GM19351 (cell line): ENCODE results near the gene ARF6.
"Not testable (repeated sequence)": the region's sequence is repeated elsewhere in the genome, so short reads cannot be mapped to it uniquely, and the experiment has no call there.

Experiments used
- ATAC-seq: cut with Tn5 transposase; IDR thresholded peaks from one replicate; pipeline ENCODE4 v1.9.1; 2021; ENCODE audit warnings: mild to moderate bottlenecking, moderate library complexity; ENCODE audit not compliant: unreplicated experiment

The ARF6 gene

DNA sequence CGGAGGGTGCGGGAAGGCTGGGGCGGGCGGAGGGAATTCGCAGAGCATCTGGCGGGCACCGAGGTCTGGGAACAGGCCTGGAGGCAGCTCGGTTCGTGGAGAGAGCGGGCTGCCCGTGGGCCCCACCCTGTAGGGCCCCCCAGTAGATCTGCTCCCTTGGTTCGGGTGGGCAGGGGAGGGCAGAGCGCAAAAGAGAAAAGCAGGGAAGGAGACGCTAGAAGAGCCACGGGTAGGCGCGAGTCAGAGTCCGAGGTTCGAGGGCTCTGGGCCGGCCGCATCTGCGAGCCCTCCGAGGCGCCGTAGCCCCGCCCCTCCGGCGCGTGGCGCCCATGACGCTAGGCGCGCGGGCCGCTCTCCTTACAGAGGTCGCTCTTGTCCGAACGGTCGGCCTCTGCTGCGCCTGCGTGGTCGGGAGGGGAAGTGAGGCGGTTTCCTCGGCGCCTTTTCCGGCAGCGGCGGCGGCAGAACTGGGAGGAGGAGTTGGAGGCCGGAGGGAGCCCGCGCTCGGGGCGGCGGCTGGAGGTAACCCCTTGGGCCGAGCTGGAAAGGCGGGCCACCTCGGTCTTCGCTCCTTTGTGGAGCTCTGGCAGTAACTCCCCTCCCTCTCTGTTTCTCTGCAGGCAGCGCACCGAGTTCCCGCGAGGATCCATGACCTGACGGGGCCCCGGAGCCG, at the start of gene ARF6:
TSS of gene ARF6 (plus strand) at position 447 of the 673 bp plus-strand sequence. CDS start 655 bp downstream, outside the sequence.
- ATAC-seq, result peak; percentile 77

DNA sequence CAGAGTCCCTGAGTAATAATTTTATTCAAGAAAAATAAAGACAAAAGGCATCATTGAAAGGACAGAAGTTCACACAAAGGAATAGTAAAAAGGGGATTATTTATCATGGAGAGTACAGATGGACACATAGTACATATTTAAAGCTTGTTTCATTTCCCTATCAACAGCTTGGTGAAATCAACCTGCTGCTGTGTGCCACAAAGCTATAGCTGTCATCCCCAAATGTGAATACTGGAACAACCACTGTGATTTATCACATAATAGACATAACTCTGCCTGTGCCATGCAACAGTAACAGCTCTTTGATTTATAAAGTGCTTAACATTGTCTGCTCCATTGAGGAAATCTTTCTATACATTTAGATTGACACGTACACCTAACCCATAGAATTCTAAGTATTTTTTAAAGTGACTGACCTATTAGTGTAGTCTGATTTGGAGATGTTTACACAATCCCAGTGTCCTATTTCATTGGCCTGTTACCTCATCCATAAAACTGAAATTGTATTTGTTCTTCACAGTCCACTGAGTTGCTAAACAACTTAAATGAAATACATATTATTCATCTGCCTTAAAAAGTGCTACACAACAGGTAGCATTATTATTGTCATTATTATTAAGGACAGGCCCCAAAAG, 43.6 kb upstream of the ARF6 start:
- no peak for ATAC-seq

DNA sequence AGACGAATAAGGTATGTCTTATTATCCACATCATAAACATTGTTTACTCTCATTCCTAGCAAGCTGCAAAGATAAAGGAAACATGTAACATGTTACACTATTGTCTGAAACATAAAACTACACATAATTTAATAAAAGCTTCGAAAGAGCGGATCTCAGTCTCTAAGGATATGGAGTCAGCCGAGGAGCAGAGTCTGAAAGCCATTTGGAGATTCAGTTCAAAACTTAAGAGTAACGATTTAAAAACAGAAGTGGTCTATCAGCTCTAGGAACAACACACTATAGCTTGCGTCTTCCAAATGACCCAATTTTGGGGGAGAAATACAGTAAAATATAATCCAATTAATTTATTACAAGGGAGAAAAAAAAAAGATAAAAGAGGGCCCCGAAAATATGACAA, 41.1 kb upstream of the ARF6 start:
- no peak for ATAC-seq

DNA sequence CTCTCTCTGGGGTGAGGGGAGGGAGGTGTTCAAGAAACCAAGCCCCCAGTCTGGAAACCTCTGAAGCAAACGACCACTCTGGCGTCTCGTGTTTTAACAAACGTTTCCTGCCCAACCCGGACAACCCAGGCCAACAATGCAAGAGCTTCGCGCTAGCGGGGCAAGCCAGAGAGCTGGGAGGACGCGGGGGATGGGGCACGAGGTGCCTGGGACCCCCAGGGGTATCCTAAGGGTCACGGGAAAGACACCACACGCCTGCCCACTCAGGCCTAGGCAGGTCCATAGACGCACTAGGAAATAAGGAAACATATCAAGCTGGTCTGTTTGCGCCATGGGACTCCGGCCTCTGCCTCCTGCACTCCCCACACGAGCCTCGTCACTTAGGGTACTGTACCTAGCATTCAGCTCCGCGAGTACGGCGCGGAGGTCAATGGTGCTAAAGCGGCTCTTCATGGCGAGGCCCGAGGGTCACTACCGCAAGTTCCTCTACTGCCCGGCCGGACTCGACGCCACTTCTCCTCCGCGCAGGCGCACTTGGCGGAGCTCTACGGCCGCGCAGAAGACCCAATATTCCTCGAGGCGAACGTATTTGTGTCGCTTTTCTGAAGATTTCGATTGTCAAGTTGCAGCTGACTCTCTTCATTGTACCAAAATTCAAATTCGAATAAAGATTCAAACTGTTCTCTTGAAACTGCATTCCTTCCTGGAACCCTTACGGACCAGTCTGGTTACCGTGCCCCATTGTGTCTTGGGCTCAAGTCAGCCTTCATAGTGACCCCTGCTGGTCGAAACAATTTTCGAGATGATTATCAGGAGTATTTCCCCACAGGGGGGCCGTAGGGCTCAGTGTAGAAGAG, 40.4 kb upstream of the ARF6 start, which contains the start of gene NEMF:
TSS of gene NEMF (minus strand) at position 488 of the 857 bp plus-strand sequence. CDS start at position 453, 35 bp downstream.
- peak; percentile 86 for ATAC-seq

- ATAC-seq, result peak; percentile 18
Measured at GRCh38 chr14:49853158-49853477, 39.8 kb upstream of the ARF6 start.

- ATAC-seq, result no peak
Measured at GRCh38 chr14:49853572-49854375, 39.1 kb upstream of the ARF6 start.

DNA sequence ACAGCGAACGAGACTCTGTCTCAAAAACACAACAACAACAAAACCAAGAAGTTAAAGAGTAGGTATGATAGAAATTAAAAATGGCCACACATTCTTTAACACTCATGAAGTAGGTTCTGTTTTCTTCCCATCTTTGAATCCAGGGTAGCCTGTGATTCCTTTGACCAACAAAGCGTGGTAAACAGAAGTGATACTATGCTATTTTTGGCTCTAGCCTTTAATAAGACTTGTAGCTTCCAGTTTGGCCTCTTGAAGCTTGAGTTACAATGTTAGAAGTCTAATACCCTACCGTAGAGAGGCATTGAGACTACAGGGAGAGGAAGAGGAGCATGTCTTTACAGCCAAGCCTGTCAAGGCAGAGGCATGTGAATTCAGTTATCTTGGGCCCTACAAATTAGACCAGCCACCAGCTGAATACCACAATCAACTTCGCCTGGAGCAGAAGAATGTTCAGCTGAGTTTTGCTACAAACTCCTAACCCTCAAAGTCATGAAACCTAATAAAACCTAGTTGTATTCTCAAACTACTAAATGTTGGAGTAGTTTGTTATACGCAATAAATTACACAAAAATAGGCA, 35.4 kb upstream of the ARF6 start:
- no peak for ATAC-seq

GRCh38 chr14:49858383-49858782, 34.5 kb upstream of the ARF6 start:
- ATAC-seq, result no peak

DNA sequence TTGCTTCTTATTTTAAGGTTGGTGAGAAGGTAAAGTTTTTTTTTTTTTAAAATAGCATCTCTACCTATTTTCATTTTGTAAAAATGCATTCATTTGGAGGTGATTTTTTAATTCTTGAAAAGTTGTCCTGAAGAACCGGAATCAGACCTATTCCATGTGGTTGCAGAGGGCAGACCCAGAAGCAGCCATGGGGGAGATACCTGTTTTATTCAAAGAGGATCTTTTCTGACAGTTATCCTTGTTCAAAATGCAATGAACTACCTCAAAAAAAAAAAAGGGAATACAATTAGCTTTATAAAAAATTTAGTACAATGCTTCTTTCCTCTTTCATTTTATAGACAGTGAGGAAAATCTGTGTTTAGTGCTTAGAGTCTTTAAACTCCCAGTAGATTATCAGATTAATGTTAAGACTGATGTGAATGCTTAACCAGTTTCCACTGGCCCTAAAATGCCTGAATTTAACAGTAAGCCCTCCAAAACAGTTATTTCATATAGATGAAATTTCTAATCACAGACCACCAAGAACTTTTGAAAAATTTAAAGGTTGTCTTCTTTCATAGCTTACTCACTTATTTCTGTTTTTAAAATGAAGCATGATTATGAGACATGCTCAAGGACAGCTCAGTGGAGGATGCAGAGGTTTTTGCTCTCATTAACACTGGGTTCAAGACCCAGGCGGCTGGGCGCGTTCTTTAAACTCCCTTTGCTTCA, 31.7 kb upstream of the ARF6 start:
- ATAC-seq, result no peak

GRCh38 chr14:49861699-49862088, 31.2 kb upstream of the ARF6 start:
- no peak for ATAC-seq

GRCh38 chr14:49862089-49862673, 30.7 kb upstream of the ARF6 start:
- ATAC-seq, result peak; percentile 14

DNA sequence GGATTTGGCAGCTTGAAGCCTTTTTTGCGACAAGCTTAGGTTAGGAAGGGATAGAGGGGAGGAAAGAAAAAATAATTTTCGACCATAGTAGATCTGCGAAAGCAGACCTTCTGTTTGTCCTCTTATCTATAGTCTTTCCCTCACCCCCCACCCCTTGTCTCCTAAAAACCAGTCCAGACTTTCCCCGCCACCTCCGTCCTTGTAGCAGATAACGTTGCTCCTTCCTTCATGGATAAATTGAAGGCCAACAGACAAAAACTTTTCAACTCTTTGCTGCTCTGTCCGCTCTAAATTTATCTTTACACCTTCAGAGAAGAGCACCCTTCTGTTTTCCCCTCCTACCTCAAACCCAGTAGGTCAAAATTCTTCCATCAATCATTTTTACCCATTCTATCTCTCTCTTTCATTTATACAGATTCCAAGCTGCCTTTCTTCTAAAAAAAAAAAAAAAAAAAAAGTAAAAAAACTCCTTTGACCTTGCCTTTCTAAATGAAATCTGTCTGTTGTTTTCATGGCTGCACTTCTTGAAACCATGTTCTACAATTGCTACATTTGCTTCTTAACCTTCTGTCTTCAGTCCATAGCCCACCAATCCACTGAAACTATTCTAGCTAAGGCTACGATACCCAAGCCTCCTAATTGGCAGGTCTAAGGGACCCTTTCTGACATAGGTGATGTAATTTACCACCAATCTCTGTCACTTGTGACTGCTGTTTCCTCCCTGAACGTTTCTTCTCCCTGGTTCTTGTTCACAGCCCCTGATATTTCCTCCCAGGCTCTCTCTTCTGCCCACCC, 29.2 kb upstream of the ARF6 start:
- ATAC-seq, result no peak

- ATAC-seq, result no peak
Measured at GRCh38 chr14:49865431-49865859, 27.4 kb upstream of the ARF6 start.

- ATAC-seq, result peak; percentile 81
Measured at GRCh38 chr14:49867831-49868719, 24.8 kb upstream of the ARF6 start.

- no peak for ATAC-seq
Measured at GRCh38 chr14:49868720-49869114, 24.2 kb upstream of the ARF6 start.

GRCh38 chr14:49870908-49871307, 22.0 kb upstream of the ARF6 start:
- ATAC-seq, result no peak

GRCh38 chr14:49873548-49873947, 19.3 kb upstream of the ARF6 start:
- ATAC-seq, result not testable (repeated sequence)
